Esophagus squamous epithelium (tissue), 5 donors: Measurements from ENCODE around the gene GPSM3. TPM values are rescaled to one million over a fixed set of nuclear protein-coding genes. Genes with fewer than 3 reads are reported as not detected.

Experiments
- DNase-seq: peaks from one replicate; lab custom pipeline; 2025; lab: John Stamatoyannopoulos, UW
- H3K27ac ChIP-seq, 4 donors: fragments of 200-600 bp; sonication (generic); one replicate each; pipeline ENCODE4 v1.5.1; 2016 to 2019; ENCODE audit warnings: mild to moderate bottlenecking in 1 of 4
- H3K27me3 ChIP-seq, 4 donors: fragments of 200-600 bp; sonication (generic); 1 replicate in 3 of 4; 2 replicates in 1 of 4; pipeline versions ENCODE4 v1.5.1 to v1.6.0; 2017 to 2021; ENCODE audit warnings: antibody characterized with exemption in 1 of 4
- H3K36me3 ChIP-seq, 3 donors: fragments of 200-600 bp; sonication (generic); one replicate each; pipeline ENCODE4 v1.5.1; 2016 to 2019
- H3K4me1 ChIP-seq, 3 donors: fragments of 200-600 bp; sonication (generic); one replicate each; pipeline ENCODE4 v1.5.1; 2017 to 2019
- H3K4me3 ChIP-seq, 4 donors: fragments of 200-600 bp; sonication (generic); 1 replicate in 3 of 4; 2 replicates in 1 of 4; pipeline ENCODE4 v1.5.1; 2016 to 2019; ENCODE audit warnings: mild to moderate bottlenecking in 2 of 4, moderate library complexity in 1 of 4
- H3K9me3 ChIP-seq, 3 donors: fragments of 200-600 bp; sonication (generic); one replicate each; pipeline ENCODE4 v1.5.1; 2016 to 2019
- CTCF ChIP-seq, 6 experiments: fragments of 450-650 bp in 4 of 6; fragments of 200-600 bp in 2 of 6; sonication (generic) in 2 of 6; IDR thresholded peaks; one replicate each; pipeline ENCODE4 v1.5.1; 2016 to 2019; ENCODE audit warnings: antibody characterized with exemption in 6 of 6, mild to moderate bottlenecking in 4 of 6, moderate library complexity in 4 of 6
- POLR2A ChIP-seq, 4 donors: fragments of 450-650 bp; IDR thresholded peaks; one replicate each; pipeline ENCODE4 v1.6.1; 2017; ENCODE audit warnings: antibody characterized with exemption in 4 of 4, mild to moderate bottlenecking in 4 of 4, moderate library complexity in 3 of 4
- WGBS, 2 donors: methylation state at CpG; one replicate each; pipeline ENCODE4 v1.1.5; 2018; 5-methylcytosine and 5-hydroxymethylcytosine counted together
- intact Hi-C: fragments of 100-400 bp; cut with DNase I; formaldehyde crosslinking; loops from one replicate; pipeline ENCODE4 v1.15.0; 2022
- total RNA-seq, 4 donors: library from RNA; depleted of rRNA; stranded (reverse); fragments of >200 nt; gene quantifications; one replicate each; pipeline ENCODE4 v1.1.0, GENCODE V29; 2016
- donor health status: DM: yes; HTN: yes; CAD: no.

GPSM3 gene
- total RNA-seq, 4 donors from 2014 or later, result 1.6 to 14.1 (median 6.5) TPM

- H3K27ac ChIP-seq, result no peak overlapping the region
- H3K36me3 ChIP-seq, result no peaks in the 10 kb centered on the region
- intact Hi-C loops, result no loop called here
- no peaks in the 10 kb centered on the region for H3K9me3 ChIP-seq
- peaks cover 5 to 25% (median 6%) of the 10 kb centered on the region in 3 donors for H3K4me1 ChIP-seq
- no peaks in the 10 kb centered on the region for H3K27me3 ChIP-seq
- WGBS, 2 donors, result 63 to 72% methylated on average over 1 to 2 of the region's 2 CpGs
- no peak for TF ChIP-seq POLR2A (IDR thresholded peaks at IDR 0.05)
- H3K4me3 ChIP-seq, result no peak overlapping the region
- DNase-seq, result no peak
Measured at GRCh38 chr6:32224696-32225095, 32.3 kb upstream of the GPSM3 start.

GRCh38 chr6:32223258-32224235, 31.1 kb upstream of the GPSM3 start, which contains the start of gene NOTCH4:
NOTCH4 (minus strand) TSS chr6:32224067; CDS start chr6:32223928, 139 bp downstream.
- Histone ChIP-seq H3K36me3 (no peaks in the 10 kb centered on the region), H3K4me1 (peaks cover 5 to 25% (median 6%) of the 10 kb centered on the region in 3 donors), H3K27me3 (no peaks in the 10 kb centered on the region), H3K9me3 (no peaks in the 10 kb centered on the region), H3K4me3 (peak within 1 kb of the TSS; percentile 1 to 55 (median 24)), H3K27ac (peak within 1 kb of the TSS; percentile 24 to 73 (median 66))
- TF ChIP-seq POLR2A (IDR thresholded peaks at IDR 0.05), result no peak
- no peak for TF ChIP-seq CTCF (IDR thresholded peaks at IDR 0.05)
- no peak for DNase-seq
- intact Hi-C loops, result no loop called here
- 28 to 37% methylated on average over 6 to 7 of the region's 20 CpGs for WGBS, 2 donors

GRCh38 chr6:32222333-32223230, 30.1 kb upstream of the GPSM3 start:
- intact Hi-C loops, result no loop called here
- no peak for DNase-seq
- peak overlapping the region; percentile 1 to 55 (median 24) for H3K4me3 ChIP-seq

GRCh38 chr6:32220021-32220420, 27.6 kb upstream of the GPSM3 start:
- 50 to 82% methylated on average over 3 of the region's 4 CpGs for WGBS, 2 donors
- intact Hi-C loops, result no loop called here
- Histone ChIP-seq H3K4me3 (no peak overlapping the region), H3K27ac (no peak overlapping the region), H3K36me3 (no peaks in the 10 kb centered on the region), H3K9me3 (no peaks in the 10 kb centered on the region), H3K27me3 (no peaks in the 10 kb centered on the region), H3K4me1 (peaks cover 5 to 25% (median 6%) of the 10 kb centered on the region in 3 donors)
- DNase-seq, result no peak
- no peak for TF ChIP-seq CTCF (IDR thresholded peaks at IDR 0.05)
- TF ChIP-seq POLR2A (IDR thresholded peaks at IDR 0.05), result no peak

More at GRCh38 chr6:32222333-32223230, 30.1 kb upstream of the GPSM3 start:
- peak overlapping the region; percentile 24 to 73 (median 66) for H3K27ac ChIP-seq
- no peaks in the 10 kb centered on the region for H3K27me3 ChIP-seq
- no peaks in the 10 kb centered on the region for H3K9me3 ChIP-seq
- H3K36me3 ChIP-seq, result no peaks in the 10 kb centered on the region
- TF ChIP-seq CTCF (IDR thresholded peaks at IDR 0.05) (no peak), POLR2A (IDR thresholded peaks at IDR 0.05) (no peak)
- WGBS, 2 donors, result 33 to 36% methylated on average over 4 to 5 of the region's 8 CpGs
- peaks cover 5 to 25% (median 6%) of the 10 kb centered on the region in 3 donors for H3K4me1 ChIP-seq

- Histone ChIP-seq H3K27ac (no peak overlapping the region), H3K4me1 (peaks cover 5 to 15% (median 6%) of the 10 kb centered on the region in 3 donors), H3K36me3 (no peaks in the 10 kb centered on the region), H3K9me3 (no peaks in the 10 kb centered on the region), H3K27me3 (no peaks in the 10 kb centered on the region), H3K4me3 (no peak overlapping the region)
- intact Hi-C loops, result no loop called here
- no peak for DNase-seq
- WGBS, 2 donors, result 90 to 96% methylated on average over 2 to 5 of the region's 7 CpGs
- no peak for TF ChIP-seq CTCF (IDR thresholded peaks at IDR 0.05)
- no peak for TF ChIP-seq POLR2A (IDR thresholded peaks at IDR 0.05)
Measured at GRCh38 chr6:32218167-32218566, 25.7 kb upstream of the GPSM3 start.
